H9 (cell line): ENCODE results near the gene TNKS2. TPM values are rescaled to one million over a fixed set of nuclear protein-coding genes. Genes with fewer than 3 reads are reported as not detected.

ENCODE experiments used
- DNase-seq: peaks from one replicate; pipeline ENCODE4 v3.0.0-alpha.2; 2017
- H2AFZ ChIP-seq: one replicate; pipeline ENCODE4 v1.6.1; 2013; ENCODE audit warnings: mild to moderate bottlenecking, low read length, control low read depth, moderate library complexity
- H2AK5ac ChIP-seq: 2 replicates; pipeline ENCODE4 v1.6.1; 2013; ENCODE audit warnings: low read length, control low read depth, mixed read lengths; ENCODE audit not compliant: insufficient read length
- H2BK120ac ChIP-seq: one replicate; pipeline ENCODE4 v1.6.1; 2013; ENCODE audit warnings: low read depth, mild to moderate bottlenecking, low read length, control low read depth, inconsistent platforms; ENCODE audit not compliant: poor library complexity, severe bottlenecking
- H2BK12ac ChIP-seq: 2 replicates; pipeline ENCODE4 v1.6.1; 2013; ENCODE audit warnings: low read length, control low read depth, mixed read lengths, low read depth; ENCODE audit not compliant: insufficient read length
- H2BK15ac ChIP-seq: 2 replicates; pipeline ENCODE4 v1.6.1; 2013; ENCODE audit warnings: low read depth, low read length, control low read depth
- H2BK20ac ChIP-seq: one replicate; pipeline ENCODE4 v1.6.1; 2013; ENCODE audit warnings: low read depth, mild to moderate bottlenecking, low read length, control low read depth, inconsistent platforms; ENCODE audit not compliant: poor library complexity, severe bottlenecking
- H2BK5ac ChIP-seq: 2 replicates; pipeline ENCODE4 v1.6.1; 2013; ENCODE audit warnings: low read length, control low read depth, mixed read lengths; ENCODE audit not compliant: insufficient read length
- H3K14ac ChIP-seq: 2 replicates; pipeline ENCODE4 v1.6.1; 2013; ENCODE audit warnings: low read length, control low read depth; ENCODE audit not compliant: insufficient read depth
- H3K18ac ChIP-seq: 2 replicates; pipeline ENCODE4 v1.6.1; 2013; ENCODE audit warnings: low read depth, mild to moderate bottlenecking, mixed read lengths, low read length, control low read depth; ENCODE audit not compliant: insufficient read length
- H3K23ac ChIP-seq: 2 replicates; pipeline ENCODE4 v1.6.1; 2013; ENCODE audit warnings: low read length, control low read depth, mixed read lengths, low read depth; ENCODE audit not compliant: insufficient read length
- H3K23me2 ChIP-seq: 2 replicates; pipeline ENCODE4 v1.6.1; 2013; ENCODE audit warnings: low read depth, mild to moderate bottlenecking, mixed read lengths, low read length, control low read depth; ENCODE audit not compliant: insufficient read length, poor library complexity, severe bottlenecking
- H3K27ac ChIP-seq: 2 replicates; pipeline ENCODE4 v1.5.1; 2013; ENCODE audit warnings: low read length, control low read depth, mixed read lengths, low read depth; ENCODE audit not compliant: insufficient read length
- H3K27me3 ChIP-seq: 2 replicates; pipeline ENCODE4 v1.6.1; 2013; ENCODE audit warnings: low read length, control low read depth, inconsistent platforms; ENCODE audit not compliant: insufficient read depth
- H3K4ac ChIP-seq: 2 replicates; pipeline ENCODE4 v1.6.1; 2013; ENCODE audit warnings: low read depth, mild to moderate bottlenecking, control low read depth, inconsistent platforms, low read length, moderate library complexity
- H3K4me1 ChIP-seq: 2 replicates; pipeline ENCODE4 v1.6.1; 2013; ENCODE audit warnings: low read length, control low read depth, inconsistent platforms; ENCODE audit not compliant: insufficient read depth
- H3K4me2 ChIP-seq: 2 replicates; pipeline ENCODE4 v1.6.1; 2013; ENCODE audit warnings: low read length, control low read depth, mixed read lengths; ENCODE audit not compliant: insufficient read length, insufficient read depth
- H3K56ac ChIP-seq: 2 replicates; pipeline ENCODE4 v1.6.1; 2013; ENCODE audit warnings: low read depth, mild to moderate bottlenecking, mixed read lengths, low read length, control low read depth; ENCODE audit not compliant: insufficient read length
- H3K79me1 ChIP-seq: 2 replicates; pipeline ENCODE4 v1.6.1; 2013; ENCODE audit warnings: low read depth, mild to moderate bottlenecking, moderate library complexity, low read length, control low read depth, inconsistent platforms; ENCODE audit not compliant: insufficient read depth, poor library complexity, severe bottlenecking
- H3K79me2 ChIP-seq: 2 replicates; pipeline ENCODE4 v1.6.1; 2013; ENCODE audit warnings: low read length, control low read depth, inconsistent platforms; ENCODE audit not compliant: insufficient read depth
- H3K9ac ChIP-seq: 2 replicates; pipeline ENCODE4 v1.6.1; 2013; ENCODE audit warnings: low read length, control low read depth, mixed read lengths; ENCODE audit not compliant: insufficient read length; ENCODE audit errors: extremely low read depth
- H3K9me3 ChIP-seq: one replicate; pipeline ENCODE4 v1.6.1; 2013; ENCODE audit warnings: low read depth, low read length, inconsistent platforms; ENCODE audit not compliant: control insufficient read depth
- H3T11ph ChIP-seq: one replicate; pipeline ENCODE4 v1.6.1; 2013; ENCODE audit warnings: mild to moderate bottlenecking, low read length, control low read depth, inconsistent platforms
- H4K20me1 ChIP-seq: one replicate; pipeline ENCODE4 v1.6.1; 2013; ENCODE audit not compliant: control insufficient read depth, insufficient read length, insufficient read depth
- H4K5ac ChIP-seq: 2 replicates; pipeline ENCODE4 v1.6.1; 2013; ENCODE audit warnings: low read depth, mild to moderate bottlenecking, mixed read lengths, low read length, control low read depth; ENCODE audit not compliant: insufficient read length
- H4K8ac ChIP-seq: replicated peaks from 2 replicates; pipeline ENCODE4 v1.6.1; 2013; ENCODE audit warnings: low read length, control low read depth, mixed read lengths, low read depth; ENCODE audit not compliant: insufficient read length
- H4K91ac ChIP-seq: 2 replicates; pipeline ENCODE4 v1.6.1; 2013; ENCODE audit warnings: low read depth, mild to moderate bottlenecking, moderate library complexity, mixed read lengths, low read length, control low read depth; ENCODE audit not compliant: insufficient read length
- H3K27ac Mint-ChIP-seq, 3 experiments: 2 replicates in 2 of 3; 3 replicates in 1 of 3; pipeline ENCODE4 v1.8.0; 2020 to 2021; ENCODE audit warnings: mixed read lengths in 3 of 3, mild to moderate bottlenecking in 1 of 3, moderate library complexity in 1 of 3
- H3K27me3 Mint-ChIP-seq: 2 replicates; pipeline ENCODE4 v1.8.0; 2021; ENCODE audit warnings: low read depth, mild to moderate bottlenecking, moderate library complexity, mixed read lengths
- H3K36me3 Mint-ChIP-seq, 3 experiments: 2 replicates in 2 of 3; 3 replicates in 1 of 3; pipeline ENCODE4 v1.8.0; 2020 to 2021; ENCODE audit warnings: low read depth in 3 of 3, mixed read lengths in 3 of 3; ENCODE audit not compliant: insufficient read depth in 1 of 3
- H3K4me1 Mint-ChIP-seq, 2 experiments: 2 replicates each; pipeline ENCODE4 v1.8.0; 2020; ENCODE audit warnings: mixed read lengths in 2 of 2
- H3K4me3 Mint-ChIP-seq, 2 experiments: 2 replicates in 1 of 2; 3 replicates in 1 of 2; pipeline ENCODE4 v1.8.0; 2020 to 2021; ENCODE audit warnings: mild to moderate bottlenecking in 2 of 2, mixed read lengths in 2 of 2, moderate library complexity in 1 of 2
- H3K9me3 Mint-ChIP-seq, 2 experiments: 2 replicates in 1 of 2; 3 replicates in 1 of 2; pipeline ENCODE4 v1.8.0; 2020; ENCODE audit warnings: mild to moderate bottlenecking in 2 of 2, mixed read lengths in 2 of 2, moderate library complexity in 1 of 2
- WGBS: extraction: QIAGEN DNeasy Blood & Tissue Kit; methylation state at CpG from one replicate; pipeline ENCODE4 v1.1.7; 2013; ENCODE audit warnings: missing lambda C conversion rate, low lambda C conversion rate, mixed read lengths; ENCODE audit not compliant: insufficient read length; ENCODE audit errors: extremely low coverage; 5-methylcytosine and 5-hydroxymethylcytosine counted together
- total RNA-seq: library from RNA; stranded (reverse); gene quantifications from 2 replicates; pipeline ENCODE4 v1.2.1, GENCODE V29; 2021
- TF ChIP-seq, protein P1 (sequence below): fragments of 200-600 bp; sonication (generic); conservative IDR thresholded peaks from 3 replicates; pipeline ENCODE4 v1.8.0; 2021; ENCODE audit warnings: antibody characterized with exemption, mild to moderate bottlenecking

Gene TNKS2
- total RNA-seq, 1 experiment from 2014 or later = 58.9 TPM

GRCh38 chr10:91887272-91888076 lies 89.2 kb downstream of the TNKS2 start:
- Histone ChIP-seq H2BK5ac (peak overlapping the region; percentile 66), H4K91ac (no peak overlapping the region), H2AFZ (no peak overlapping the region), H3K4me1 (peaks cover 18% of the 10 kb centered on the region), H3K79me1 (no peaks in the 10 kb centered on the region), H2BK15ac (no peak overlapping the region), H4K5ac (peak overlapping the region; percentile 31), H3T11ph (no peak overlapping the region), H3K27me3 (no peaks in the 10 kb centered on the region), H2BK20ac (no peak overlapping the region), H3K4ac (no peak overlapping the region; the same call in 1 of the 2 replicates), H2BK120ac (peak overlapping the region; percentile 80), H4K8ac (no peak overlapping the region), H3K56ac (no peak overlapping the region), H3K79me2 (no peaks in the 10 kb centered on the region), H4K20me1 (no peaks in the 10 kb centered on the region), H3K18ac (peak overlapping the region; percentile 83), H3K27ac (peak overlapping the region; percentile 82), H3K9ac (peak overlapping the region; percentile 64), H3K4me2 (peak overlapping the region; percentile 16), H3K9me3 (no peaks in the 10 kb centered on the region), H3K14ac (peak overlapping the region; percentile 59; the same call in 1 of the 2 replicates), H3K23me2 (no peaks in the 10 kb centered on the region), H3K23ac (no peak overlapping the region), H2AK5ac (no peak overlapping the region), H2BK12ac (peak overlapping the region; percentile 92)
- peaks cover 0 to 11% (median 0%) of the 10 kb centered on the region in 3 experiments; a peak in 3 of 7 replicates for H3K36me3 Mint-ChIP-seq
- H3K27me3 Mint-ChIP-seq = no peaks in the 10 kb centered on the region
- no peaks in the 10 kb centered on the region; a peak in 2 of 5 replicates for H3K9me3 Mint-ChIP-seq
- peak overlapping the region; percentile 99 for H3K27ac Mint-ChIP-seq
- no CpG with 5 or more reads among the region's 59 CpGs for WGBS
- DNase-seq = peak; percentile 98
- peak overlapping the region; percentile 52 to 75 for H3K4me3 Mint-ChIP-seq
- TF ChIP-seq, protein P1, sequence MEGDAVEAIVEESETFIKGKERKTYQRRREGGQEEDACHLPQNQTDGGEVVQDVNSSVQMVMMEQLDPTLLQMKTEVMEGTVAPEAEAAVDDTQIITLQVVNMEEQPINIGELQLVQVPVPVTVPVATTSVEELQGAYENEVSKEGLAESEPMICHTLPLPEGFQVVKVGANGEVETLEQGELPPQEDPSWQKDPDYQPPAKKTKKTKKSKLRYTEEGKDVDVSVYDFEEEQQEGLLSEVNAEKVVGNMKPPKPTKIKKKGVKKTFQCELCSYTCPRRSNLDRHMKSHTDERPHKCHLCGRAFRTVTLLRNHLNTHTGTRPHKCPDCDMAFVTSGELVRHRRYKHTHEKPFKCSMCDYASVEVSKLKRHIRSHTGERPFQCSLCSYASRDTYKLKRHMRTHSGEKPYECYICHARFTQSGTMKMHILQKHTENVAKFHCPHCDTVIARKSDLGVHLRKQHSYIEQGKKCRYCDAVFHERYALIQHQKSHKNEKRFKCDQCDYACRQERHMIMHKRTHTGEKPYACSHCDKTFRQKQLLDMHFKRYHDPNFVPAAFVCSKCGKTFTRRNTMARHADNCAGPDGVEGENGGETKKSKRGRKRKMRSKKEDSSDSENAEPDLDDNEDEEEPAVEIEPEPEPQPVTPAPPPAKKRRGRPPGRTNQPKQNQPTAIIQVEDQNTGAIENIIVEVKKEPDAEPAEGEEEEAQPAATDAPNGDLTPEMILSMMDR = no peak
- peaks cover 58 to 62% of the 10 kb centered on the region in 2 experiments for H3K4me1 Mint-ChIP-seq
